Osteocyte (in vitro differentiated cells): ENCODE data around the gene CFAP58. TPM values are rescaled to one million over a fixed set of nuclear protein-coding genes. Genes with fewer than 3 reads are reported as not detected.
A peak's percentile ranks its signal among the peaks of the same experiment; 100 is the strongest.

Experiments used
- DNase-seq: peaks from one replicate; pipeline ENCODE4 v3.0.0; 2021; ENCODE audit warnings: mixed read lengths; ENCODE audit not compliant: unreplicated experiment; ENCODE audit errors: extremely low spot score
- H3K27ac Mint-ChIP-seq: one replicate; pipeline ENCODE4 v1.8.0; 2021; ENCODE audit warnings: mild to moderate bottlenecking, mixed read lengths; ENCODE audit not compliant: unreplicated experiment
- H3K27me3 Mint-ChIP-seq: one replicate; pipeline ENCODE4 v1.8.0; 2021; ENCODE audit warnings: mixed read lengths; ENCODE audit not compliant: unreplicated experiment
- H3K36me3 Mint-ChIP-seq: one replicate; pipeline ENCODE4 v1.8.0; 2021; ENCODE audit warnings: mixed read lengths; ENCODE audit not compliant: unreplicated experiment
- H3K4me1 Mint-ChIP-seq: one replicate; pipeline ENCODE4 v1.8.0; 2021; ENCODE audit warnings: mixed read lengths; ENCODE audit not compliant: unreplicated experiment
- H3K4me3 Mint-ChIP-seq: one replicate; pipeline ENCODE4 v1.8.0; 2021; ENCODE audit warnings: mild to moderate bottlenecking, moderate library complexity, mixed read lengths; ENCODE audit not compliant: unreplicated experiment
- H3K9me3 Mint-ChIP-seq: one replicate; pipeline ENCODE4 v1.8.0; 2021; ENCODE audit warnings: mixed read lengths; ENCODE audit not compliant: unreplicated experiment
- total RNA-seq: library from RNA; stranded (reverse); gene quantifications from 2 replicates; pipeline ENCODE4 v1.2.1, GENCODE V29; 2021
- TF ChIP-seq, protein P1 (sequence below): fragments of 200-600 bp; sonication (generic); IDR thresholded peaks from 2 replicates; pipeline ENCODE4 v1.5.0; 2021; ENCODE audit warnings: antibody characterized with exemption, mild to moderate bottlenecking, moderate library complexity

Gene CFAP58
- total RNA-seq, 1 donor from 2014 or later: 0.16 TPM

DNA sequence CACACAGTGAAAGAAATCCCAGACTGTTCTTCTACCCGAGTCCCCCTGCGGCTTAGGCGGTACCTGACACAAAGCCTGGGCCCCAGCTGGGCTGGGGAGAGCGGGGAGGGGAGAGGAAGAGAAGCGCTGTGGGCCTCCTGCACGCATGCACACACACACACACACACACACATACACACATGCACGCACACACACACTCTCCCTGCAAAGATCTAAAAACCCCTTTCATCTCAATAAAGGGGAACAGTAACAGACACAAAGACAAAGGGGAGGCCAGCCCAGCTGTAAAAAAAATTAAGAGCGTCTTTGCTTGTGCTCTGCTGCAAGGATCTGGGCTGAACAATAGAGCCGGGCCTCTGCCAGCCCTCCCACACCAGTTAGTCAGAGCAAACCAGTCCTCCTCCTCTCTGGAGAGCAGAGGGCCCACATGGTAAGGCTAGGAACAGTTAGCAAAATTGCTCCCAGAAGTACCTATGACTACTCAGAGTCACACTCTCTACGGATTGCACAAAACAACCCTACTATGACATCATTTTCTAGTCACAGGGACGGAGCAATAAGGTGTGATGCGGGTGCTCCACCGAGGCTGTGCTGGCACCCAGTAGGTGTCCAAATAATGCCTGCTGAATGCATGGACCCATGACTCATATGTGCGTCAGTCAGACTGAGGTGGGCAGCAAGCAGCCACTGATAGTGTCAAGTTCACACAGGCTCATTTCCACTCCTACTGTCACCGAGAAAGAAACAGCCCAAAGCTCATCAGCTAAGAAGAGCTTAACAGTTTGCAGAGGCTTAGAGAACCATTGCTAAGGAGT is 24.5 kb upstream of the CFAP58 start:
- Mint-ChIP-seq H3K27me3 (no peaks in the 10 kb centered on the region), H3K27ac (peak overlapping the region; percentile 95), H3K36me3 (peaks cover 5% of the 10 kb centered on the region), H3K4me1 (peaks cover 88% of the 10 kb centered on the region), H3K9me3 (no peaks in the 10 kb centered on the region), H3K4me3 (peak overlapping the region; percentile 64)
- TF ChIP-seq, protein P1, sequence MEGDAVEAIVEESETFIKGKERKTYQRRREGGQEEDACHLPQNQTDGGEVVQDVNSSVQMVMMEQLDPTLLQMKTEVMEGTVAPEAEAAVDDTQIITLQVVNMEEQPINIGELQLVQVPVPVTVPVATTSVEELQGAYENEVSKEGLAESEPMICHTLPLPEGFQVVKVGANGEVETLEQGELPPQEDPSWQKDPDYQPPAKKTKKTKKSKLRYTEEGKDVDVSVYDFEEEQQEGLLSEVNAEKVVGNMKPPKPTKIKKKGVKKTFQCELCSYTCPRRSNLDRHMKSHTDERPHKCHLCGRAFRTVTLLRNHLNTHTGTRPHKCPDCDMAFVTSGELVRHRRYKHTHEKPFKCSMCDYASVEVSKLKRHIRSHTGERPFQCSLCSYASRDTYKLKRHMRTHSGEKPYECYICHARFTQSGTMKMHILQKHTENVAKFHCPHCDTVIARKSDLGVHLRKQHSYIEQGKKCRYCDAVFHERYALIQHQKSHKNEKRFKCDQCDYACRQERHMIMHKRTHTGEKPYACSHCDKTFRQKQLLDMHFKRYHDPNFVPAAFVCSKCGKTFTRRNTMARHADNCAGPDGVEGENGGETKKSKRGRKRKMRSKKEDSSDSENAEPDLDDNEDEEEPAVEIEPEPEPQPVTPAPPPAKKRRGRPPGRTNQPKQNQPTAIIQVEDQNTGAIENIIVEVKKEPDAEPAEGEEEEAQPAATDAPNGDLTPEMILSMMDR: no peak
- no peak for DNase-seq

DNA sequence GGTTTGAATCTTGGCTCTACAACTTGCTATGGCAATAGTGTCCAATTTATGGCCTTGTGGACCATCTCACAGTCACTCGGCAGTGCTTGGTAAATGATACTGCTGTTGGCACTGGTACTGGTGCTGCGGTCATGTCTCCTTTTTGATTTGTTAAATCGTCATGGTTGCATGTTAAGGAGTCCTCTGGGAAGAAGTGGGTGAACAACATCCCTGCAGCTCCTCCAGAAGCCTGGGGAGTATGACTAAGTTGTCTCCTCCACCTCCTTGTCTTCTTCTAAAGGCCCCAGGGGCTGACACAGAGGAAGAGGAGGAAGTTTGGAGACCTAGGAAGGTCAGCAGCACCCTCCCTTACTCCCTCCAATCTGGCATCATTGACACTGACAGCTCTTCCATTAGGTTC is 23.9 kb upstream of the CFAP58 start:
- Mint-ChIP-seq H3K4me1 (peaks cover 90% of the 10 kb centered on the region), H3K27me3 (no peaks in the 10 kb centered on the region), H3K4me3 (no peak overlapping the region), H3K27ac (peak overlapping the region; percentile 95), H3K9me3 (no peaks in the 10 kb centered on the region), H3K36me3 (peaks cover 5% of the 10 kb centered on the region)
- no peak for DNase-seq
- TF ChIP-seq, protein P1: no peak

- Mint-ChIP-seq H3K4me1 (peaks cover 92% of the 10 kb centered on the region), H3K27me3 (no peaks in the 10 kb centered on the region), H3K27ac (peak overlapping the region; percentile 95), H3K36me3 (peaks cover 2% of the 10 kb centered on the region), H3K9me3 (no peaks in the 10 kb centered on the region), H3K4me3 (peak overlapping the region; percentile 48)
- no peak for DNase-seq
- TF ChIP-seq, protein P1: no peak
Observed at GRCh38 chr10:104330168-104331110, 23.2 kb upstream of the CFAP58 start.

DNA sequence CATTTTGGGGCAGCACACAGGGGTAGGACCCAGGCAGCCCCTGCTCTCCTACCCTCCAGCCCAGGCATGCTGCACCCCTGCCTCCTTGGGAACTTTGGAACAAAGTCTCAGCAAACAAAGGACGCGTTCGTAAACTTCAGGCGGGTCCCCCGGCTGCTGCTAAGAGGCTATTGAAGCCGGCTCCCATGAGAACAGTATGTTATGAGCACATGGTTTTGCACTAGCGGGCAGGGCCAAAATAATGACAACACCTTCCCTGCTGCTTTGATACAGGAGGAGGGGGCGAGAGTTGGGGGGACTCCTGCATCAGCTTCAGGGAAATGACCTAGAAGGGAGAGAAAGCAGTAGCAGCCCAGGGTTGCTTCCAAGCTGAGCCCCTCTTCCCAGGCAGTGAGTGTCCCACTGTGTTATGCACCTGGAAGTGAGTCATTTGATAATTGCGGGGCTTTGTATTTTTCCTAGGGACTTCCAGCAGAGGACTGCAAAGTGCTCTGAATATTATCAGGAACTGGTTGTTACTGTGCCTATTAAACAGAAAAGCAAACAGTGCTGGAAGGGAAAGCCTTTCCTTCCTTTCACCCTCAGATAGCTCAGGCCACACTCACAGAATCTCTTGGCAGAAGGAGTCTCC is 22.3 kb upstream of the CFAP58 start:
- TF ChIP-seq, protein P1: no peak
- H3K9me3 Mint-ChIP-seq: no peaks in the 10 kb centered on the region
- peak overlapping the region; percentile 45 for H3K4me3 Mint-ChIP-seq
- H3K27ac Mint-ChIP-seq: peak overlapping the region; percentile 95
- no peak for DNase-seq
- no peaks in the 10 kb centered on the region for H3K36me3 Mint-ChIP-seq
- peaks cover 92% of the 10 kb centered on the region for H3K4me1 Mint-ChIP-seq
- H3K27me3 Mint-ChIP-seq: no peaks in the 10 kb centered on the region
